ENCODE data around the gene COL13A1. TPM values are rescaled to one million over a fixed set of nuclear protein-coding genes. Genes with fewer than 3 reads are reported as not detected.

Gene COL13A1
- total and polyA plus RNA-seq, 2 of the 8 experiments (the other 6 are each of a cell fraction or from before 2014, with no cell fraction given), result 2.6 to 5.2 TPM

DNA sequence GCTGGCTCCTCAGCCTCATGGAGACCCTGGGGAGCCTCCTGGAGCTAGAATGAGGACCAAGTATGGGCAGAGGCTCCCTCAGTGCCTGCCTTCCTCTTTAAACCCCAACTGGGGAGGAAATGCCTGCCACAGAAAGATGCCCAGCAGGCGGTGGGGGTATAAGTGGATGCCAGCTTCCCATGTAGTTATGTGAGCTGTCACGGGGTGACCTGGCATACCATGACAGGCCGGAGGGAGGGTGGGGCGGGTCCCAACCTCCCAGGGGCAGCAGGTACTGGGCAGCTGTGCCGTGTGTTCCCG lies 35.0 kb downstream of the COL13A1 start:
- no peak overlapping the region for H3K23ac ChIP-seq (ENCODE audit: insufficient read length)
- CTCF ChIA-PET (ENCODE audit: partially characterized antibody), result interaction anchor here (1.0 to 12.8 kb wide), 17 partner anchors 10 to 123 kb away, joined by 3 to 128 read pairs (median 10); no protein-coding TSS in a partner anchor
- H3K14ac ChIP-seq (ENCODE audit: insufficient read length), result no peak overlapping the region
- no peak overlapping the region for H2AFZ ChIP-seq (ENCODE audit: low read length)
- no peak overlapping the region for H3K56ac ChIP-seq (replicated peaks; ENCODE audit: insufficient read length, low read depth, low read length)
- no peak overlapping the region for H3K4me3 ChIP-seq (ENCODE audit: extremely low read depth in 1 of 4, insufficient read depth in 2 of 4, low read depth in 3 of 4, low read length in 4 of 4)
- FAIRE-seq (no peak), DNase-seq (ENCODE audit: low read depth in 1 of 2, low spot score in 2 of 2) (no peak)
- no peaks in the 10 kb centered on the region for H3K23me2 ChIP-seq (ENCODE audit: low read depth, low read length)
- H3K27ac ChIP-seq (ENCODE audit: low read depth, low read length), result no peak overlapping the region
- H2BK120ac ChIP-seq (replicated peaks; ENCODE audit: low read depth, low read length), result no peak overlapping the region
- H2BK20ac ChIP-seq (ENCODE audit: low read length), result no peak overlapping the region
- TF ChIP-seq GABPA (IDR thresholded peaks at IDR 0.05; ENCODE audit: borderline replicate concordance, insufficient read depth, low read length) (no peak), RNF2 (IDR thresholded peaks at IDR 0.05; ENCODE audit: borderline replicate concordance, low read depth, low read length, missing control alignments, poor library complexity, severe bottlenecking) (no peak), SIRT6 (IDR thresholded peaks at IDR 0.05; ENCODE audit: low read length) (no peak), SRF (IDR thresholded peaks at IDR 0.05; ENCODE audit: low read depth, low read length) (no peak), RBBP5 (IDR thresholded peaks at IDR 0.05; ENCODE audit: borderline replicate concordance, low read depth, low read length) (no peak), KDM5A (IDR thresholded peaks at IDR 0.05; ENCODE audit: low read length) (no peak), JUND (IDR thresholded peaks at IDR 0.05; ENCODE audit: low read length) (no peak), EGR1 (IDR thresholded peaks at IDR 0.05; ENCODE audit: borderline replicate concordance, low read depth, low read length) (no peak), RFX5 (IDR thresholded peaks at IDR 0.05; ENCODE audit: borderline replicate concordance, low read depth, low read length) (no peak), BCL11A (IDR thresholded peaks at IDR 0.05; ENCODE audit: low read depth in 2 of 2, low read length in 2 of 2) (no peak)
- 0 out of 2 replicates have a peak overlapping the region, but pooled peaks have one; percentile 71 for H2BK12ac ChIP-seq (ENCODE audit: low read depth, low read length)
- H3K36me3 ChIP-seq (ENCODE audit: control insufficient read depth in 2 of 4, insufficient read depth in 4 of 4, low read length in 3 of 4), result no peaks in the 10 kb centered on the region
- no peak overlapping the region for H3K18ac ChIP-seq (ENCODE audit: extremely low read depth, low read length)
- H3K4me2 ChIP-seq (ENCODE audit: insufficient read depth in 1 of 2, low read depth in 2 of 2, low read length in 2 of 2), result no peak overlapping the region
- peaks cover 5 to 21% (median 14%) of the 10 kb centered on the region in 4 experiments for H3K4me1 ChIP-seq (replicated peaks in 1 of 4; ENCODE audit: control insufficient read depth in 3 of 4, insufficient read depth in 4 of 4, low read length in 3 of 4)
- WGBS, 2 experiments (ENCODE audit: extremely low coverage in 1 of 2, insufficient coverage in 1 of 2, insufficient read length in 1 of 2, insufficient replicate concordance in 2 of 2, low coverage in 1 of 2, low lambda C conversion rate in 2 of 2, missing lambda C conversion rate in 1 of 2), result 97% methylated on average over 5 of the region's 6 CpGs; no CpG with 5 or more reads in 1 of the 2 experiments
- peaks cover 2% of the 10 kb centered on the region for H3K79me1 ChIP-seq (ENCODE audit: low read depth, low read length)
- H4K8ac ChIP-seq (ENCODE audit: extremely low read depth, insufficient read depth, low read length), result no peak overlapping the region
- no peak overlapping the region for H2AK5ac ChIP-seq (ENCODE audit: low read depth, low read length)
- no peak overlapping the region for H4K5ac ChIP-seq (ENCODE audit: insufficient read length, low read depth, low read length)
- H3K79me2 ChIP-seq (ENCODE audit: control insufficient read depth in 1 of 2, insufficient read depth in 2 of 2, low read length in 2 of 2), result no peaks in the 10 kb centered on the region
- H3K9me3 ChIP-seq (ENCODE audit: insufficient read depth in 2 of 2, low read depth in 1 of 2, low read length in 1 of 2), result no peaks in the 10 kb centered on the region
- 0 out of 2 replicates have a peak overlapping the region, but pooled peaks have one; percentile 19 for H2BK15ac ChIP-seq (ENCODE audit: low read length)
- no peak overlapping the region for H2BK5ac ChIP-seq (ENCODE audit: low read depth, low read length)
- no peak overlapping the region for H3K4ac ChIP-seq (replicated peaks; ENCODE audit: insufficient read length, low read depth, low read length)
- no peak overlapping the region for H4K91ac ChIP-seq (replicated peaks; ENCODE audit: insufficient read length, low read length)
- H4K20me1 ChIP-seq (replicated peaks in 1 of 2; ENCODE audit: control insufficient read depth in 1 of 2, insufficient read depth in 2 of 2, low read length in 2 of 2), result no peaks in the 10 kb centered on the region
- no peak overlapping the region for H3K9ac ChIP-seq (replicated peaks in 1 of 4; ENCODE audit: extremely low read depth in 1 of 4, low read depth in 3 of 4, low read length in 3 of 4)
- POLR2A ChIA-PET (ENCODE audit: partially characterized antibody), result interaction anchor here (1.3 kb wide), 1 partner anchor 43 kb away, joined by 3 read pairs; no protein-coding TSS in a partner anchor
- H3K27me3 ChIP-seq (replicated peaks in 1 of 4; ENCODE audit: control insufficient read depth in 3 of 4, extremely low read depth in 1 of 4, insufficient read depth in 3 of 4, low read length in 3 of 4), result peaks cover 0 to 2% (median 0%) of the 10 kb centered on the region in 4 experiments; a peak in 1 of 7 replicates

Measured in H1 (cell line).